Medulla oblongata (tissue), 1 donor: ENCODE measurements around the gene PYGO2.
"Not testable (repeated sequence)": the region's sequence is repeated elsewhere in the genome, so short reads cannot be mapped to it uniquely, and the experiment has no call there.

Source experiments
- DNase-seq: peaks from one replicate; pipeline ENCODE4 v3.0.0-alpha.2; 2015; ENCODE audit errors: extremely low spot score

The PYGO2 gene

DNA sequence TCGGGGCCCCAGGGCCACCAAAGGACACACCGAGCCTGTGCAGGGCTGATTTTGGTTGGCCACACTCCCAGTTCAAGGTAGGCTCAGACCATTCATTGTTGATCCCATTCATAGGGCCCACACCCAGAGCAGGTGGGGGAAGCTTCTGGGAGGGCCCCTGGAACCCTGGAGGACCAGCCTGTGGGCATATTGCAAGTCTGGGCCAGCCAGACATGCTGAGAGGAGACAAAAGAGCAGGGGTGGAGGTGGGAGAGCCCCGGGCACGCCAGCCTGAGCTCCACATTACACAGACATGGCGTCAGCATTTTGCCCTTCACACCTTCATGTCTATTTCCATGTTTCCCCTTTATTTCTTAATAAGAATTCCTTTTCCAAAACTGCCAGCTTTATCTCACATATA lies 50.7 kb downstream of the PYGO2 start:
- no peak for DNase-seq

DNA sequence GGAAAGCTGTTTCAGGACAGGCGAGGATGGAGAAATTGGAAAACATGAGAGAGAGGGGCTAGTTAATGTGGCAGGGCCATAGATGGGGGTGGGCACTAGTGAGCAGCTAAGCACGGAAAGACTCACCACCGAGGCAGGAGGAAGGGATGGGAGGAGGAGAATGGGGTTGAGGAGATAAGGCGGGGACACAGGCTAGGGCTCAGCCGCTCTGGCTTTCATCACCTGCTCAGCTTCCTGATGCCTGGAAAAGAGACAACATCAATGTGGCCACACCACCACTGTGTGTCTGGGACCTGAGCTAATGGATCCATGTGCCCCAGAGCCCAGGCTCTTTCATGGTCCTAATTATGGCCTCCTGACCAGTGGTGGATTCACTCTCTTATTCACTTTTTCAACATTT lies 52.6 kb downstream of the PYGO2 start:
- DNase-seq, result no peak

DNA sequence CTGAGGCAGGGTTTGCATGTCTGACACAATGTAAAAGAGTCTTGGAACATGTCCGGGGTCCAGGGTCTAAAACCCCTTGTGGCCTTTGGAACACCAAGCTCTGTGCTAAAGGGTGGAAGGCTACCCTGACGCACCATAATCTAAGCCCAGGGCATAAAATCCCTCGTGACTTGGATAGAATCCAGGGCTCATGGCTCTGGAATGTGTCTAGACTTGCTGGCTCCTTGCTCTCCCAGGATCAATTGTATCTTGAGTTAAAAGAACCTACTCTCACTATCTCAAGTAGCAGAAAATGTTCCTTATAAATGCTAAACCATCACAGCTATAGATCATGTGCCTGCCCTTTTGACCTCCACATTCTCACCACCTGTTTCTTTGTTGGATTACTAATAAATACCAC lies 53.5 kb downstream of the PYGO2 start:
- not testable (repeated sequence) for DNase-seq
